H9 (cell line): ENCODE results near the gene LPCAT4. TPM values are rescaled to one million over a fixed set of nuclear protein-coding genes. Genes with fewer than 3 reads are reported as not detected.

Source experiments
- DNase-seq: peaks from one replicate; pipeline ENCODE4 v3.0.0-alpha.2; 2017
- H2AFZ ChIP-seq: one replicate; pipeline ENCODE4 v1.6.1; 2013; ENCODE audit warnings: mild to moderate bottlenecking, low read length, control low read depth, moderate library complexity
- H2AK5ac ChIP-seq: 2 replicates; pipeline ENCODE4 v1.6.1; 2013; ENCODE audit warnings: low read length, control low read depth, mixed read lengths; ENCODE audit not compliant: insufficient read length
- H2BK120ac ChIP-seq: one replicate; pipeline ENCODE4 v1.6.1; 2013; ENCODE audit warnings: low read depth, mild to moderate bottlenecking, low read length, control low read depth, inconsistent platforms; ENCODE audit not compliant: poor library complexity, severe bottlenecking
- H2BK12ac ChIP-seq: 2 replicates; pipeline ENCODE4 v1.6.1; 2013; ENCODE audit warnings: low read length, control low read depth, mixed read lengths, low read depth; ENCODE audit not compliant: insufficient read length
- H2BK15ac ChIP-seq: 2 replicates; pipeline ENCODE4 v1.6.1; 2013; ENCODE audit warnings: low read depth, low read length, control low read depth
- H2BK20ac ChIP-seq: one replicate; pipeline ENCODE4 v1.6.1; 2013; ENCODE audit warnings: low read depth, mild to moderate bottlenecking, low read length, control low read depth, inconsistent platforms; ENCODE audit not compliant: poor library complexity, severe bottlenecking
- H2BK5ac ChIP-seq: 2 replicates; pipeline ENCODE4 v1.6.1; 2013; ENCODE audit warnings: low read length, control low read depth, mixed read lengths; ENCODE audit not compliant: insufficient read length
- H3K14ac ChIP-seq: 2 replicates; pipeline ENCODE4 v1.6.1; 2013; ENCODE audit warnings: low read length, control low read depth; ENCODE audit not compliant: insufficient read depth
- H3K18ac ChIP-seq: 2 replicates; pipeline ENCODE4 v1.6.1; 2013; ENCODE audit warnings: low read depth, mild to moderate bottlenecking, mixed read lengths, low read length, control low read depth; ENCODE audit not compliant: insufficient read length
- H3K23ac ChIP-seq: 2 replicates; pipeline ENCODE4 v1.6.1; 2013; ENCODE audit warnings: low read length, control low read depth, mixed read lengths, low read depth; ENCODE audit not compliant: insufficient read length
- H3K23me2 ChIP-seq: 2 replicates; pipeline ENCODE4 v1.6.1; 2013; ENCODE audit warnings: low read depth, mild to moderate bottlenecking, mixed read lengths, low read length, control low read depth; ENCODE audit not compliant: insufficient read length, poor library complexity, severe bottlenecking
- H3K27ac ChIP-seq: 2 replicates; pipeline ENCODE4 v1.5.1; 2013; ENCODE audit warnings: low read length, control low read depth, mixed read lengths, low read depth; ENCODE audit not compliant: insufficient read length
- H3K27me3 ChIP-seq: 2 replicates; pipeline ENCODE4 v1.6.1; 2013; ENCODE audit warnings: low read length, control low read depth, inconsistent platforms; ENCODE audit not compliant: insufficient read depth
- H3K4ac ChIP-seq: 2 replicates; pipeline ENCODE4 v1.6.1; 2013; ENCODE audit warnings: low read depth, mild to moderate bottlenecking, control low read depth, inconsistent platforms, low read length, moderate library complexity
- H3K4me1 ChIP-seq: 2 replicates; pipeline ENCODE4 v1.6.1; 2013; ENCODE audit warnings: low read length, control low read depth, inconsistent platforms; ENCODE audit not compliant: insufficient read depth
- H3K4me2 ChIP-seq: 2 replicates; pipeline ENCODE4 v1.6.1; 2013; ENCODE audit warnings: low read length, control low read depth, mixed read lengths; ENCODE audit not compliant: insufficient read length, insufficient read depth
- H3K56ac ChIP-seq: 2 replicates; pipeline ENCODE4 v1.6.1; 2013; ENCODE audit warnings: low read depth, mild to moderate bottlenecking, mixed read lengths, low read length, control low read depth; ENCODE audit not compliant: insufficient read length
- H3K79me1 ChIP-seq: 2 replicates; pipeline ENCODE4 v1.6.1; 2013; ENCODE audit warnings: low read depth, mild to moderate bottlenecking, moderate library complexity, low read length, control low read depth, inconsistent platforms; ENCODE audit not compliant: insufficient read depth, poor library complexity, severe bottlenecking
- H3K79me2 ChIP-seq: 2 replicates; pipeline ENCODE4 v1.6.1; 2013; ENCODE audit warnings: low read length, control low read depth, inconsistent platforms; ENCODE audit not compliant: insufficient read depth
- H3K9ac ChIP-seq: 2 replicates; pipeline ENCODE4 v1.6.1; 2013; ENCODE audit warnings: low read length, control low read depth, mixed read lengths; ENCODE audit not compliant: insufficient read length; ENCODE audit errors: extremely low read depth
- H3K9me3 ChIP-seq: one replicate; pipeline ENCODE4 v1.6.1; 2013; ENCODE audit warnings: low read depth, low read length, inconsistent platforms; ENCODE audit not compliant: control insufficient read depth
- H3T11ph ChIP-seq: one replicate; pipeline ENCODE4 v1.6.1; 2013; ENCODE audit warnings: mild to moderate bottlenecking, low read length, control low read depth, inconsistent platforms
- H4K20me1 ChIP-seq: one replicate; pipeline ENCODE4 v1.6.1; 2013; ENCODE audit not compliant: control insufficient read depth, insufficient read length, insufficient read depth
- H4K5ac ChIP-seq: 2 replicates; pipeline ENCODE4 v1.6.1; 2013; ENCODE audit warnings: low read depth, mild to moderate bottlenecking, mixed read lengths, low read length, control low read depth; ENCODE audit not compliant: insufficient read length
- H4K8ac ChIP-seq: replicated peaks from 2 replicates; pipeline ENCODE4 v1.6.1; 2013; ENCODE audit warnings: low read length, control low read depth, mixed read lengths, low read depth; ENCODE audit not compliant: insufficient read length
- H4K91ac ChIP-seq: 2 replicates; pipeline ENCODE4 v1.6.1; 2013; ENCODE audit warnings: low read depth, mild to moderate bottlenecking, moderate library complexity, mixed read lengths, low read length, control low read depth; ENCODE audit not compliant: insufficient read length
- H3K27ac Mint-ChIP-seq, 3 experiments: 2 replicates in 2 of 3; 3 replicates in 1 of 3; pipeline ENCODE4 v1.8.0; 2020 to 2021; ENCODE audit warnings: mixed read lengths in 3 of 3, mild to moderate bottlenecking in 1 of 3, moderate library complexity in 1 of 3
- H3K27me3 Mint-ChIP-seq: 2 replicates; pipeline ENCODE4 v1.8.0; 2021; ENCODE audit warnings: low read depth, mild to moderate bottlenecking, moderate library complexity, mixed read lengths
- H3K36me3 Mint-ChIP-seq, 3 experiments: 2 replicates in 2 of 3; 3 replicates in 1 of 3; pipeline ENCODE4 v1.8.0; 2020 to 2021; ENCODE audit warnings: low read depth in 3 of 3, mixed read lengths in 3 of 3; ENCODE audit not compliant: insufficient read depth in 1 of 3
- H3K4me1 Mint-ChIP-seq, 2 experiments: 2 replicates each; pipeline ENCODE4 v1.8.0; 2020; ENCODE audit warnings: mixed read lengths in 2 of 2
- H3K4me3 Mint-ChIP-seq, 2 experiments: 2 replicates in 1 of 2; 3 replicates in 1 of 2; pipeline ENCODE4 v1.8.0; 2020 to 2021; ENCODE audit warnings: mild to moderate bottlenecking in 2 of 2, mixed read lengths in 2 of 2, moderate library complexity in 1 of 2
- H3K9me3 Mint-ChIP-seq, 2 experiments: 2 replicates in 1 of 2; 3 replicates in 1 of 2; pipeline ENCODE4 v1.8.0; 2020; ENCODE audit warnings: mild to moderate bottlenecking in 2 of 2, mixed read lengths in 2 of 2, moderate library complexity in 1 of 2
- WGBS: extraction: QIAGEN DNeasy Blood & Tissue Kit; methylation state at CpG from one replicate; pipeline ENCODE4 v1.1.7; 2013; ENCODE audit warnings: missing lambda C conversion rate, low lambda C conversion rate, mixed read lengths; ENCODE audit not compliant: insufficient read length; ENCODE audit errors: extremely low coverage; 5-methylcytosine and 5-hydroxymethylcytosine counted together
- total RNA-seq: library from RNA; stranded (reverse); gene quantifications from 2 replicates; pipeline ENCODE4 v1.2.1, GENCODE V29; 2021
- TF ChIP-seq, protein P1 (sequence below): fragments of 200-600 bp; sonication (generic); conservative IDR thresholded peaks from 3 replicates; pipeline ENCODE4 v1.8.0; 2021; ENCODE audit warnings: antibody characterized with exemption, mild to moderate bottlenecking

The LPCAT4 gene
- total RNA-seq, 1 experiment from 2014 or later, result 71.1 TPM

GRCh38 chr15:34359416-34359815, 7.6 kb downstream of the LPCAT4 start:
- Histone ChIP-seq H2BK5ac (no peak overlapping the region), H3K23ac (no peak overlapping the region), H3K4ac (no peak overlapping the region), H3K4me1 (no peaks in the 10 kb centered on the region), H3K79me2 (no peaks in the 10 kb centered on the region), H4K91ac (no peak overlapping the region), H2BK20ac (no peak overlapping the region), H2BK12ac (no peak overlapping the region), H3K4me2 (no peak overlapping the region), H4K8ac (no peak overlapping the region), H2AFZ (no peak overlapping the region), H2BK120ac (no peak overlapping the region), H3K9me3 (no peaks in the 10 kb centered on the region), H3K56ac (no peak overlapping the region), H2AK5ac (no peak overlapping the region), H3K79me1 (no peaks in the 10 kb centered on the region), H3K27ac (no peak overlapping the region), H4K20me1 (no peaks in the 10 kb centered on the region), H3K18ac (no peak overlapping the region), H3T11ph (no peak overlapping the region), H3K27me3 (no peaks in the 10 kb centered on the region), H2BK15ac (no peak overlapping the region), H3K9ac (no peak overlapping the region), H3K23me2 (no peaks in the 10 kb centered on the region), H4K5ac (no peak overlapping the region), H3K14ac (no peak overlapping the region)
- WGBS, result no CpG with 5 or more reads among the region's 3 CpGs
- no peak overlapping the region; a peak in 1 of 7 replicates for H3K27ac Mint-ChIP-seq
- no peaks in the 10 kb centered on the region for H3K9me3 Mint-ChIP-seq
- H3K4me3 Mint-ChIP-seq, result no peak overlapping the region
- DNase-seq, result no peak
- H3K27me3 Mint-ChIP-seq, result no peaks in the 10 kb centered on the region; the same call in 1 of the 2 replicates
- H3K4me1 Mint-ChIP-seq, result peaks cover 5 to 9% of the 10 kb centered on the region in 2 experiments
- H3K36me3 Mint-ChIP-seq, result peaks cover 33 to 79% (median 72%) of the 10 kb centered on the region in 3 experiments; a peak in 6 of 7 replicates
- TF ChIP-seq, protein P1, sequence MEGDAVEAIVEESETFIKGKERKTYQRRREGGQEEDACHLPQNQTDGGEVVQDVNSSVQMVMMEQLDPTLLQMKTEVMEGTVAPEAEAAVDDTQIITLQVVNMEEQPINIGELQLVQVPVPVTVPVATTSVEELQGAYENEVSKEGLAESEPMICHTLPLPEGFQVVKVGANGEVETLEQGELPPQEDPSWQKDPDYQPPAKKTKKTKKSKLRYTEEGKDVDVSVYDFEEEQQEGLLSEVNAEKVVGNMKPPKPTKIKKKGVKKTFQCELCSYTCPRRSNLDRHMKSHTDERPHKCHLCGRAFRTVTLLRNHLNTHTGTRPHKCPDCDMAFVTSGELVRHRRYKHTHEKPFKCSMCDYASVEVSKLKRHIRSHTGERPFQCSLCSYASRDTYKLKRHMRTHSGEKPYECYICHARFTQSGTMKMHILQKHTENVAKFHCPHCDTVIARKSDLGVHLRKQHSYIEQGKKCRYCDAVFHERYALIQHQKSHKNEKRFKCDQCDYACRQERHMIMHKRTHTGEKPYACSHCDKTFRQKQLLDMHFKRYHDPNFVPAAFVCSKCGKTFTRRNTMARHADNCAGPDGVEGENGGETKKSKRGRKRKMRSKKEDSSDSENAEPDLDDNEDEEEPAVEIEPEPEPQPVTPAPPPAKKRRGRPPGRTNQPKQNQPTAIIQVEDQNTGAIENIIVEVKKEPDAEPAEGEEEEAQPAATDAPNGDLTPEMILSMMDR, result no peak
